ENCODE measurements around the gene A1CF. TPM values are rescaled to one million over a fixed set of nuclear protein-coding genes. Genes with fewer than 3 reads are reported as not detected.

Gene A1CF
- total and polyA plus RNA-seq, 2 of the 8 experiments (the other 6 are each of a cell fraction or from before 2014, with no cell fraction given): not detected

DNA sequence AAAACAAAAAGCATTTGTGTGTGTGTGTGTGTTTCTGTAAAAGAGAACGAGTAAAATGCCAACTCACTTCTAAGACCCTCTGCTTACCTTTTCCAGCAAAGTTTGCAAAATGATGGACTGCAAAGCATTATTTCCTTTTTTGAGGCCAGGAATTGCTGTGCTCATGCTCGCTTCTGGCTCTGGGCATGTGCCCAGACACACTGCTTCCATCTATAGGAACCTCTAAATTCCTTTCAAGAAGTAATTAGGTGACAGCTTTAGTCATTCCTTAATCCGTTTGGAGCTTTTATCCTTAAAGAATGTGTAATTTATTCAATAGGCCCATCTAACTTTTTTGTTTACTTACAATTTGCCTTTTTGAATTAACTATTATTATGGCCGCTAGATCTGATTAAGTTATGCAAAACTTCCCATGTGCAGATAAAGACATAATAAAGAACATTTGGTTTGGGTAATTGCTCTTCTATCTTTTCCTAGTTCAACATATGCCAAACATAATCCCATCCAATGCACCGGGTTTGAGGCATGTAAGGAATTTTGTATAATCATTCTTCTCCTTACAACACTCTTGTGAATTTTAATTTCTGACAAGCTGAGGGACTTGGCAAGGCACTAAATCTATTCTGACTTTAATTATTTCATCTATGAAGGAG is 34.7 kb downstream of the A1CF start:
- Histone ChIP-seq H2BK120ac (replicated peaks; ENCODE audit: low read depth, low read length) (no peak overlapping the region), H2AK5ac (ENCODE audit: low read depth, low read length) (no peak overlapping the region), H4K20me1 (replicated peaks in 1 of 2; ENCODE audit: control insufficient read depth in 1 of 2, insufficient read depth in 2 of 2, low read length in 2 of 2) (no peaks in the 10 kb centered on the region), H3K18ac (ENCODE audit: extremely low read depth, low read length) (no peak overlapping the region), H4K5ac (ENCODE audit: insufficient read length, low read depth, low read length) (no peak overlapping the region), H3K14ac (ENCODE audit: insufficient read length) (no peak overlapping the region), H3K9me3 (ENCODE audit: insufficient read depth in 2 of 2, low read depth in 1 of 2, low read length in 1 of 2) (no peaks in the 10 kb centered on the region), H3K23ac (ENCODE audit: insufficient read length) (no peak overlapping the region), H3K27ac (ENCODE audit: low read depth, low read length) (no peak overlapping the region), H2BK5ac (ENCODE audit: low read depth, low read length) (no peak overlapping the region), H3K27me3 (replicated peaks in 1 of 4; ENCODE audit: control insufficient read depth in 3 of 4, extremely low read depth in 1 of 4, insufficient read depth in 3 of 4, low read length in 3 of 4) (no peaks in the 10 kb centered on the region), H3K4me1 (replicated peaks in 1 of 4; ENCODE audit: control insufficient read depth in 3 of 4, insufficient read depth in 4 of 4, low read length in 3 of 4) (peaks cover 0 to 2% (median 0%) of the 10 kb centered on the region in 4 experiments; a peak in 1 of 7 replicates), H3K79me1 (ENCODE audit: low read depth, low read length) (no peaks in the 10 kb centered on the region), H4K8ac (ENCODE audit: extremely low read depth, insufficient read depth, low read length) (no peak overlapping the region), H3K9ac (replicated peaks in 1 of 4; ENCODE audit: extremely low read depth in 1 of 4, low read depth in 3 of 4, low read length in 3 of 4) (no peak overlapping the region), H3K79me2 (ENCODE audit: control insufficient read depth in 1 of 2, insufficient read depth in 2 of 2, low read length in 2 of 2) (no peaks in the 10 kb centered on the region), H3K56ac (replicated peaks; ENCODE audit: insufficient read length, low read depth, low read length) (no peak overlapping the region), H3K4me2 (ENCODE audit: insufficient read depth in 1 of 2, low read depth in 2 of 2, low read length in 2 of 2) (no peak overlapping the region), H2BK15ac (ENCODE audit: low read length) (no peak overlapping the region), H3K36me3 (ENCODE audit: control insufficient read depth in 2 of 4, insufficient read depth in 4 of 4, low read length in 3 of 4) (no peaks in the 10 kb centered on the region), H2BK20ac (ENCODE audit: low read length) (no peak overlapping the region), H2AFZ (ENCODE audit: low read length) (no peak overlapping the region), H3K4ac (replicated peaks; ENCODE audit: insufficient read length, low read depth, low read length) (no peak overlapping the region), H3K4me3 (ENCODE audit: extremely low read depth in 1 of 4, insufficient read depth in 2 of 4, low read depth in 3 of 4, low read length in 4 of 4) (no peak overlapping the region), H2BK12ac (ENCODE audit: low read depth, low read length) (no peak overlapping the region), H3K23me2 (ENCODE audit: low read depth, low read length) (no peaks in the 10 kb centered on the region), H4K91ac (replicated peaks; ENCODE audit: insufficient read length, low read length) (no peak overlapping the region)
- no peak for FAIRE-seq
- 73% methylated on average over 5 of the region's 5 CpGs; no CpG with 5 or more reads in 1 of the 2 experiments for WGBS, 2 experiments (ENCODE audit: extremely low coverage in 1 of 2, insufficient coverage in 1 of 2, insufficient read length in 1 of 2, insufficient replicate concordance in 2 of 2, low coverage in 1 of 2, low lambda C conversion rate in 2 of 2, missing lambda C conversion rate in 1 of 2)
- CTCF ChIA-PET (ENCODE audit: partially characterized antibody): interaction anchor here (2.3 kb wide), 1 partner anchor 61 kb away, joined by 7 read pairs; no protein-coding TSS in a partner anchor
- DNase-seq (ENCODE audit: low read depth in 1 of 2, low spot score in 2 of 2): no peak
- POLR2A ChIA-PET (ENCODE audit: partially characterized antibody): no interaction called here
- TF ChIP-seq, protein P1, sequence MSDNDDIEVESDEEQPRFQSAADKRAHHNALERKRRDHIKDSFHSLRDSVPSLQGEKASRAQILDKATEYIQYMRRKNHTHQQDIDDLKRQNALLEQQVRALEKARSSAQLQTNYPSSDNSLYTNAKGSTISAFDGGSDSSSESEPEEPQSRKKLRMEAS (IDR thresholded peaks at IDR 0.05): no peak
- TF ChIP-seq CBX5 (IDR thresholded peaks at IDR 0.05; ENCODE audit: low read depth, low read length) (no peak), POLR2AphosphoS5 (IDR thresholded peaks at IDR 0.05; ENCODE audit: low read depth, low read length) (no peak), TAF1 (IDR thresholded peaks at IDR 0.05; ENCODE audit: low read depth, low read length) (no peak), POLR2A (IDR thresholded peaks at IDR 0.05; ENCODE audit: control extremely low read depth in 1 of 2, low read depth in 2 of 2, low read length in 2 of 2) (no peak), SIRT6 (IDR thresholded peaks at IDR 0.05; ENCODE audit: low read length) (no peak), EZH2 (IDR thresholded peaks at IDR 0.05; ENCODE audit: low read depth, low read length, severe bottlenecking) (no peak), JUN (IDR thresholded peaks at IDR 0.05; ENCODE audit: low read depth, low read length) (no peak), YY1 (IDR thresholded peaks at IDR 0.05; ENCODE audit: low read depth, low read length) (no peak), FOSL1 (IDR thresholded peaks at IDR 0.05; ENCODE audit: insufficient read depth, low read depth, low read length) (no peak), EP300 (IDR thresholded peaks at IDR 0.05; ENCODE audit: borderline replicate concordance in 1 of 2, low read depth in 2 of 2, low read length in 2 of 2) (no peak), RBBP5 (IDR thresholded peaks at IDR 0.05; ENCODE audit: borderline replicate concordance, low read depth, low read length) (no peak), JUND (IDR thresholded peaks at IDR 0.05; ENCODE audit: low read length) (no peak)
- TF ChIP-seq, protein P2, sequence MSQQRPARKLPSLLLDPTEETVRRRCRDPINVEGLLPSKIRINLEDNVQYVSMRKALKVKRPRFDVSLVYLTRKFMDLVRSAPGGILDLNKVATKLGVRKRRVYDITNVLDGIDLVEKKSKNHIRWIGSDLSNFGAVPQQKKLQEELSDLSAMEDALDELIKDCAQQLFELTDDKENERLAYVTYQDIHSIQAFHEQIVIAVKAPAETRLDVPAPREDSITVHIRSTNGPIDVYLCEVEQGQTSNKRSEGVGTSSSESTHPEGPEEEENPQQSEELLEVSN (IDR thresholded peaks at IDR 0.05): no peak
